HG03060 (cell line): ENCODE results near the gene ZNF497.
"Not testable (repeated sequence)": the region's sequence is repeated elsewhere in the genome, so short reads cannot be mapped to it uniquely, and the experiment has no call there.

Experiments used
- ATAC-seq: cut with Tn5 transposase; IDR thresholded peaks from one replicate; pipeline ENCODE4 v1.9.1; 2021; ENCODE audit warnings: low read depth, moderate number of reproducible peaks; ENCODE audit not compliant: unreplicated experiment

Gene ZNF497

GRCh38 chr19:58395220-58395978, 32.8 kb upstream of the ZNF497 start, which contains the start of gene RNF225:
RNF225 (plus strand) TSS chr19:58395656; CDS start chr19:58396090, 434 bp downstream.
- no peak for ATAC-seq

- no peak for ATAC-seq
Observed at GRCh38 chr19:58394821-58395219, 32.3 kb upstream of the ZNF497 start.

- no peak for ATAC-seq
Observed at GRCh38 chr19:58393725-58394033, 31.1 kb upstream of the ZNF497 start.

GRCh38 chr19:58392945-58393724, 30.6 kb upstream of the ZNF497 start:
- ATAC-seq = no peak

GRCh38 chr19:58388175-58388526, 25.6 kb upstream of the ZNF497 start:
- ATAC-seq = no peak

- no peak for ATAC-seq
Observed at GRCh38 chr19:58387338-58388174, 25.0 kb upstream of the ZNF497 start.

- peak; percentile 69 for ATAC-seq
Observed at GRCh38 chr19:58386576-58387337, 24.2 kb upstream of the ZNF497 start, which contains the start of gene RPS5. RPS5 (plus strand) TSS chr19:58387269; CDS start chr19:58388138, 869 bp downstream.

GRCh38 chr19:58385891-58386575, 23.5 kb upstream of the ZNF497 start:
- no peak for ATAC-seq

GRCh38 chr19:58385313-58385890, 22.9 kb upstream of the ZNF497 start:
- no peak for ATAC-seq

- no peak for ATAC-seq
Observed at GRCh38 chr19:58382997-58383603, 20.5 kb upstream of the ZNF497 start.

GRCh38 chr19:58381460-58382212, 19.1 kb upstream of the ZNF497 start:
- no peak for ATAC-seq

GRCh38 chr19:58380662-58381459, 18.3 kb upstream of the ZNF497 start, which contains the start of gene ZNF837:
ZNF837 (minus strand) TSS chr19:58381030; CDS start chr19:58369332, 11,698 bp downstream.
- ATAC-seq = peak; percentile 70

GRCh38 chr19:58380037-58380661, 17.6 kb upstream of the ZNF497 start:
- ATAC-seq = no peak

- ATAC-seq = no peak
Observed at GRCh38 chr19:58379246-58379645, 16.7 kb upstream of the ZNF497 start.

GRCh38 chr19:58376724-58377123, 14.2 kb upstream of the ZNF497 start:
- not testable (repeated sequence) for ATAC-seq

GRCh38 chr19:58374200-58374599, 11.6 kb upstream of the ZNF497 start:
- ATAC-seq = no peak
